Endothelial cell of umbilical vein (primary cell): ENCODE data around the gene EXOC6. TPM values are rescaled to one million over a fixed set of nuclear protein-coding genes. Genes with fewer than 3 reads are reported as not detected.

Source experiments
- BruUV-seq: library from RNA; stranded (reverse); fragments of 400-500 nt; replicated peaks from 2 replicates; lab custom pipeline; 2021; lab: Mats Ljungman, UMichigan
- CTCF ChIA-PET: fragments of 300-600, 350-600 bp; sonication (Branson Sonifier 250); formaldehyde crosslinking; loops from one replicate; lab custom pipeline; 2021; ENCODE audit warnings: antibody characterized with exemption, inconsistent platforms; lab: Charles Lee
- POLR2A ChIA-PET: fragments of 300-600, 350-600 bp; sonication (Branson Sonifier 250); formaldehyde crosslinking; loops from one replicate; lab custom pipeline; 2021; ENCODE audit warnings: antibody characterized with exemption, inconsistent platforms; lab: Charles Lee
- DNase-seq: peaks from one replicate; pipeline ENCODE4 v3.0.0-alpha.2; 2011; ENCODE audit warnings: low read depth, low spot score
- FAIRE-seq: peaks from 2 replicates; lab custom pipeline; 2011; peaks lifted over from hg19 to GRCh38; lab: Jason Lieb, UNC
- H2AFZ ChIP-seq: 2 replicates; pipeline ENCODE4 v1.6.0; 2012; ENCODE audit warnings: low read depth, low read length, control low read depth, inconsistent platforms
- H3K27ac ChIP-seq: 2 replicates; pipeline ENCODE4 v1.5.1; 2011; ENCODE audit warnings: low read depth, mild to moderate bottlenecking, control low read depth, low read length, moderate library complexity; ENCODE audit not compliant: insufficient read depth
- H3K27me3 ChIP-seq, 2 experiments: 2 replicates each; pipeline versions ENCODE4 v1.6.0 to v1.6.1; 2011; ENCODE audit warnings: low read length in 2 of 2, mixed read lengths in 1 of 2; ENCODE audit not compliant: control insufficient read depth in 2 of 2, insufficient read depth in 2 of 2
- H3K36me3 ChIP-seq, 2 experiments: 2 replicates in 1 of 2; 3 replicates in 1 of 2; pipeline ENCODE4 v1.5.1; 2011; ENCODE audit warnings: low read length in 2 of 2, mild to moderate bottlenecking in 1 of 2, moderate library complexity in 1 of 2; ENCODE audit not compliant: control insufficient read depth in 2 of 2, insufficient read depth in 2 of 2; ENCODE audit errors: extremely low read depth in 1 of 2
- H3K4me1 ChIP-seq: 3 replicates; pipeline ENCODE4 v1.5.1; 2011; ENCODE audit warnings: mild to moderate bottlenecking, low read length; ENCODE audit not compliant: control insufficient read depth, insufficient read depth; ENCODE audit errors: extremely low read depth
- H3K4me2 ChIP-seq: 2 replicates; pipeline ENCODE4 v1.6.1; 2011; ENCODE audit warnings: low read length, control low read depth, mixed read lengths; ENCODE audit not compliant: insufficient read depth
- H3K4me3 ChIP-seq, 3 experiments: fragments of 200-600 bp in 1 of 3; sonication (generic), shearing (Covaris generic) in 1 of 3; replicated peaks in 1 of 3; 2 replicates each; pipeline ENCODE4 v1.5.1; 2011 to 2016; ENCODE audit warnings: control low read depth in 3 of 3, low read length in 3 of 3, mild to moderate bottlenecking in 2 of 3, inconsistent platforms in 1 of 3, low read depth in 1 of 3, moderate library complexity in 1 of 3; ENCODE audit not compliant: insufficient read depth in 1 of 3
- H3K79me2 ChIP-seq: 2 replicates; pipeline ENCODE4 v1.6.0; 2012; ENCODE audit warnings: low read length, inconsistent platforms; ENCODE audit not compliant: control insufficient read depth, insufficient read depth
- H3K9ac ChIP-seq: replicated peaks from 2 replicates; pipeline ENCODE3; 2011; ENCODE audit warnings: low read length, control low read depth; ENCODE audit not compliant: insufficient read depth; ENCODE audit errors: extremely low read depth
- H3K9me1 ChIP-seq: replicated peaks from 3 replicates; pipeline ENCODE4 v1.6.0; 2011; ENCODE audit warnings: mild to moderate bottlenecking, low read length; ENCODE audit not compliant: control insufficient read depth, insufficient read depth; ENCODE audit errors: extremely low read depth
- H3K9me3 ChIP-seq: replicated peaks from 2 replicates; pipeline ENCODE4 v1.5.1; 2012; ENCODE audit warnings: low read length, inconsistent platforms; ENCODE audit not compliant: control insufficient read depth, insufficient read depth
- H4K20me1 ChIP-seq: replicated peaks from 2 replicates; pipeline ENCODE3; 2011; ENCODE audit warnings: mild to moderate bottlenecking, low read length; ENCODE audit not compliant: control insufficient read depth, insufficient read depth; ENCODE audit errors: extremely low read depth
- CTCF ChIP-seq, 2 donors: IDR thresholded peaks; 1 replicate in 1 of 2; 2 replicates in 1 of 2; pipeline ENCODE4 v1.5.1; 2011; ENCODE audit warnings: low read length in 2 of 2, mild to moderate bottlenecking in 2 of 2, moderate library complexity in 2 of 2, control low read depth in 1 of 2, inconsistent platforms in 1 of 2, low read depth in 1 of 2; ENCODE audit not compliant: insufficient read depth in 1 of 2; ENCODE audit errors: extremely low read depth in 1 of 2
- EZH2 ChIP-seq: IDR thresholded peaks from 2 replicates; pipeline ENCODE4 v1.6.1; 2012; ENCODE audit warnings: borderline replicate concordance, low read depth, mild to moderate bottlenecking, moderate library complexity, low read length, inconsistent platforms; ENCODE audit not compliant: severe bottlenecking
- GATA2 ChIP-seq: IDR thresholded peaks from 2 replicates; pipeline ENCODE4 v1.7.0; 2011; ENCODE audit warnings: low read depth, mild to moderate bottlenecking, moderate library complexity, mixed read lengths, low read length; ENCODE audit not compliant: insufficient read length, insufficient read depth
- JUN ChIP-seq: IDR thresholded peaks from 2 replicates; pipeline ENCODE4 v1.6.1; 2011; ENCODE audit warnings: borderline replicate concordance, low read depth; ENCODE audit not compliant: insufficient read length, insufficient read depth
- MAX ChIP-seq: IDR thresholded peaks from 2 replicates; pipeline ENCODE4 v1.6.1; 2011; ENCODE audit not compliant: insufficient read depth, insufficient read length
- dilution Hi-C: fragments of 300-500 bp; cut with MboI; formaldehyde crosslinking; loops from one replicate; pipeline ENCODE4 v1.15.0; 2019; ENCODE audit warnings: low sequenced_read_pairs; ENCODE audit not compliant: extremely low pct_ligation_motif_present
- intact Hi-C: fragments of 100-400 bp; cut with micrococcal nuclease; formaldehyde crosslinking; loops from one replicate; pipeline ENCODE4 v1.10.0; 2022
- polyA plus RNA-seq, 4 experiments: library from polyadenylated mRNA; depleted of rRNA in 3 of 4; stranded (reverse) in 3 of 4; unstranded in 1 of 4; fragments of >200 nt; gene quantifications; 2 replicates each; pipeline versions ENCODE4 v1.2.1 to v1.2.3, GENCODE V29; 2011 to 2012; ENCODE audit warnings: missing spikeins in 1 of 4
- total RNA-seq: library from RNA; stranded (reverse); gene quantifications from 2 replicates; pipeline ENCODE4 v1.2.3, GENCODE V29; 2021

Gene EXOC6
- total and polyA plus RNA-seq, 2 donors (not counting 3 experiments of a cell fraction or from before 2014, with no cell fraction given): 72.6 to 108 TPM

GRCh38 chr10:93085272-93085859 lies 237.0 kb downstream of the EXOC6 start:
- Histone ChIP-seq H3K9ac (no peak overlapping the region), H3K4me2 (no peak overlapping the region), H2AFZ (no peak overlapping the region), H3K27me3 (peaks cover 5 to 6% of the 10 kb centered on the region in 2 experiments), H3K9me1 (no peaks in the 10 kb centered on the region), H3K27ac (no peak overlapping the region), H3K36me3 (no peaks in the 10 kb centered on the region), H4K20me1 (no peaks in the 10 kb centered on the region), H3K4me3 (no peak overlapping the region), H3K9me3 (no peaks in the 10 kb centered on the region), H3K4me1 (no peaks in the 10 kb centered on the region), H3K79me2 (no peaks in the 10 kb centered on the region)
- TF ChIP-seq EZH2 (no peak), GATA2 (no peak), MAX (no peak), JUN (no peak), CTCF (IDR thresholded peaks at IDR 0.05; ENCODE audit: extremely low read depth in 1 of 2, insufficient read depth in 1 of 2, low read depth in 1 of 2, low read length in 2 of 2) (no peak)
- POLR2A ChIA-PET: no interaction called here
- DNase-seq (no peak), FAIRE-seq (no peak)
- CTCF ChIA-PET: no interaction called here
- dilution Hi-C loops: no loop called here
- intact Hi-C loops: no loop called here
- BruUV-seq: no TSS peak
